ENCODE measurements around the gene SLC26A1.

DNA sequence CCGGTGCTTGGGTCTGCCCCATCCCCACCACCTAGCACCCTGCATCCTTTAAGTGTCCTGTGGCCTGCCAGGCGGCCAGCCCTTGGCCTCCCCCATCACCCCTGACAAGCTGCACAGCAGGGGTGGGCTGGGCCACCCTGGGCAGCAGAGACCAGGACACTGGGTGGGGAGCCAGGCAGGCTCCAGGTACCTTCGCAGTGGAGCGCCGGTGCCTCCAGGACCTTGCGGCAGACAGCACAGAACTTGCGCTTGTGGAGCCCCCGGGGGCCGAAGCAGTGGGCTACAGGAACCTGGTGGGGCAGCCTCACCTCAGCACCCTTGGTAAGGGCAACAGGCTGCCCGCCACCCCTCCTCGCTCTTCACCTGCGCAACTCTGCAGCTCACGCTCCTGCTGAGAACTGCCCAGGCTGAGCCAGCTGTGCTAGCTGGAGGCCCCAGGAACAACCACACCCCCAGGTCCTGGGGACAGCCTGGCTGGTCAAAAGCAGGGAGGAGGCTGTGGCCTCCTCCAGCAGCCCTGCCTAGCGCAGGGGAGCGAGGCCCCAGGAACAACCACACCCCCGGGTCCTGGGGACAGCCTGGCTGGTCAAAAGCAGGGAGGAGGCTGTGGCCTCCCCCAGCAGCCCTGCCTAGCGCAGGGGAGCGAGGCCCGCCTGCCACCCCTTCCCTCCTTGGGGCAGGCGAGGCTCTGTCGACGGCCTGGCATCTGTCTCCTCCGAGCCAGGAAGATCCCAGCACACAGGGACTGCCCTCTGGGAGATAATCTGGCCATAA is 24.4 kb downstream of the SLC26A1 start:
- no peak for TF ChIP-seq YY1 (IDR thresholded peaks at IDR 0.05; ENCODE audit: insufficient read depth, insufficient read length)
- TF ChIP-seq ZNF274 (IDR thresholded peaks at IDR 0.05; ENCODE audit: low read depth, low read length), result no peak
- TF ChIP-seq SUZ12 (IDR thresholded peaks at IDR 0.05; ENCODE audit: extremely low read depth, insufficient read depth, insufficient read length), result no peak

All from NT2/D1 (cell line).